Muscle layer of duodenum (tissue), 2 donors: Measurements from ENCODE around the gene IBA57.

Experiments used
- H3K27ac ChIP-seq: one replicate; pipeline ENCODE4 v1.7.0; 2013; ENCODE audit warnings: mild to moderate bottlenecking, low read length
- H3K27me3 ChIP-seq: one replicate; pipeline ENCODE4 v1.7.0; 2013; ENCODE audit warnings: low read depth, mild to moderate bottlenecking, control low read depth, low read length
- H3K36me3 ChIP-seq, 2 donors: one replicate each; pipeline ENCODE4 v1.7.0; 2013; ENCODE audit warnings: low read length in 2 of 2, control low read depth in 1 of 2, mild to moderate bottlenecking in 1 of 2; ENCODE audit not compliant: insufficient read depth in 2 of 2, control insufficient read depth in 1 of 2
- H3K4me1 ChIP-seq, 2 donors: one replicate each; pipeline ENCODE4 v1.7.0; 2013; ENCODE audit warnings: low read length in 2 of 2, mild to moderate bottlenecking in 2 of 2, control low read depth in 1 of 2, moderate library complexity in 1 of 2; ENCODE audit not compliant: insufficient read depth in 2 of 2, control insufficient read depth in 1 of 2
- H3K4me3 ChIP-seq, 2 donors: one replicate each; pipeline ENCODE4 v1.7.0; 2013; ENCODE audit warnings: low read length in 2 of 2, low read depth in 1 of 2, mild to moderate bottlenecking in 1 of 2
- H3K9me3 ChIP-seq, 2 donors: one replicate each; pipeline ENCODE4 v1.7.0; 2013; ENCODE audit warnings: low read length in 2 of 2, control low read depth in 1 of 2, mild to moderate bottlenecking in 1 of 2; ENCODE audit not compliant: control insufficient read depth in 1 of 2
- donor health status: healthy.

Gene IBA57

DNA sequence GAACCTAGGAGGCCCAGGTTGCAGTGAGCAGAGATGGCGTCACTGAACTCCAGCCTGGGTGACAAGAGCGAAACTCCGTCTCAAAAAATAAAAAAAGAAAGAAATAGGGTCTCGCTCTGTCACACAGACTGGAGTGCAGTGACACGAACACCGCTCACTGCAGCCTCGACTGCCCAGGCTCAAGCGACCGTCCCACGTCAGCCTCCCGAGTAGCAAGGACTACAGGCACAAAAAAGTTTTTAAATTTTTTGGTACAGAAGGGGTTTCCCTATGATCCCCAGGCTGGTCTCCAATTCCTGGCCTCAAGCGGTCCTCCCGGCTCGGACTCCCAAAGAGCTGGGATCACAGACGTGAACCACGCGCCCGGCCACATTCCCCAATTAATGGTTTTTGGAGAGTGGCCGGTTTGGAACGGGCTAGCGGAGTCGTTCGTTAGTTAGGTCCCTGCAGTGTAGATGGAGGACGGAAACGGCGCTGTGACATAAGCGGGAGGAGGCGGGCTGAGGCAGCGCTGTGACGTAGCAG lies 26.1 kb upstream of the IBA57 start:
- H3K27ac ChIP-seq, result peak overlapping the region; percentile 83

DNA sequence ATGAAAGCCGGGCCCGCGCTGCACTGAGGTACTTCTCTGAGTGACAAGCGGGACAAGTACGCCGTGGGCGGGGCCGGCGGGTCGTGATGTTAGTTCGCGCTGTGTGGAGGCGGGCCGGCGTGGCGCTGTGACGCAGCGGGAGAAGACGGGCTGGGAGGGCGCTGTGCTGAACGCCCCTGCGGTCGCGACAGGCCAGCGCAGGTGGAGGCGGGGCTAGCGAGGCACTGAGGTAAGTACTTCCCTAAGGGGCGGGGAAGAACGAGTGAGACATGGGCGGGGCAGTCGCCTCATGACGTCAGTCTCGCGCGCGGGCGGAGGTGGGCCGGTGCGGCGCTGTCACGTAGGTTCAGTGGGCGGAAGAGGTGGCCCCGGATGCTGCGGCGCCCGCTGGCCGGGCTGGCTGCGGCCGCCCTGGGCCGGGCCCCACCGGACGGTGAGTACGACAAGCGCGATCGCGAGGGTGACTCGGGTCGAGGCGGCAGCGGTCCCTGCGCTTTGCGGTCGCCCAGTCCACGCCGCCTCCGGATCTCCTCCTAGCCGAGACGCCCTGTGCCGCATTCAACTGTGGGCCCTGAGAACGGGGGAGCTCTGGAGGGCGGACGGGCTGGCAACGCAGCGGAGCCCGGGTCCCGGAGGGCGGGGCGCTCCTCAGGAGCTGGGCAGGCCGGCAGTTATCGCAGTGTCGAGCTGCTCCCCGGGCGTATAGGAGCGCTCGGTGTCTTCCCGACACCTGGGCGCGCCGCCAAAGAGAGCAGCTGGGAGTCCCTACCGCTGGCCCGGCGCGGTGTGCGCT lies 25.5 kb upstream of the IBA57 start, which contains the start of gene GUK1:
GUK1 (plus strand) TSS at position 349 of the 793 bp plus-strand sequence; CDS start at position 373, 24 bp downstream.
- H3K27me3 ChIP-seq, result no peaks in the 10 kb centered on the region
- H3K9me3 ChIP-seq, result no peaks in the 10 kb centered on the region
- peaks cover 0 to 4% of the 10 kb centered on the region in 2 donors for H3K36me3 ChIP-seq
- peak within 1 kb of the TSS; percentile 89 to 92 for H3K4me3 ChIP-seq
- peaks cover 12 to 38% of the 10 kb centered on the region in 2 donors for H3K4me1 ChIP-seq
- H3K27ac ChIP-seq, result peak within 1 kb of the TSS; percentile 92

More for the DNA sequence above, 26.1 kb upstream of the IBA57 start:
- Histone ChIP-seq H3K4me3 (peak overlapping the region; percentile 89 to 92), H3K9me3 (no peaks in the 10 kb centered on the region), H3K27me3 (no peaks in the 10 kb centered on the region), H3K4me1 (peaks cover 12 to 37% of the 10 kb centered on the region in 2 donors), H3K36me3 (peaks cover 0 to 4% of the 10 kb centered on the region in 2 donors)

DNA sequence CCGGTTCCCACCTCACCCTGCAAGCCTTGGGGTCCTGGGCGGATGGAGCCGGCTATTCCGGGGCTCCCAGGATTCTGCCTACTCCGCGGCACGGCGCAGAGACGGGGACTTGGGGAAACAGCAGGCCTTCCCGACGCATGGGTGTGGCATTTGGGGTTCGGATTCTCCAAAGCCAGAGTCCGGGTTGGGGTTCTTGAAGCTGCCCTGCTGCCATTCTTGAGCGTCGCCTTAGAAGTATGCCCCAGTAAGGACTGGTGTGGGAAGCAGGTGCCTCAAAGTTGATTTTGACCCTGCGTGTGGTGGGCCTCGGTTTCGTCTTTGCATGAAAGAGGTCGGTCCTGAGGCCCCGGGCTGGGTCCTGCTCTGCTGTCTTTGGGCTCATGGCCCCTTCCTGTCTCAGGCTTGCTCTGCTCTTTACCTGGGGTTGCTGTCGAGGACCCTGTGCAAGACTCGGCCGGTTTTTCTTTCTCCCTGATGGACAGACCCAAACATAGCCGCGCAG lies 24.8 kb upstream of the IBA57 start:
- Histone ChIP-seq H3K9me3 (no peaks in the 10 kb centered on the region), H3K4me1 (peaks cover 12 to 38% of the 10 kb centered on the region in 2 donors), H3K36me3 (peaks cover 0 to 7% of the 10 kb centered on the region in 2 donors), H3K4me3 (peak overlapping the region; percentile 89 to 92), H3K27me3 (no peaks in the 10 kb centered on the region), H3K27ac (peak overlapping the region; percentile 92)

DNA sequence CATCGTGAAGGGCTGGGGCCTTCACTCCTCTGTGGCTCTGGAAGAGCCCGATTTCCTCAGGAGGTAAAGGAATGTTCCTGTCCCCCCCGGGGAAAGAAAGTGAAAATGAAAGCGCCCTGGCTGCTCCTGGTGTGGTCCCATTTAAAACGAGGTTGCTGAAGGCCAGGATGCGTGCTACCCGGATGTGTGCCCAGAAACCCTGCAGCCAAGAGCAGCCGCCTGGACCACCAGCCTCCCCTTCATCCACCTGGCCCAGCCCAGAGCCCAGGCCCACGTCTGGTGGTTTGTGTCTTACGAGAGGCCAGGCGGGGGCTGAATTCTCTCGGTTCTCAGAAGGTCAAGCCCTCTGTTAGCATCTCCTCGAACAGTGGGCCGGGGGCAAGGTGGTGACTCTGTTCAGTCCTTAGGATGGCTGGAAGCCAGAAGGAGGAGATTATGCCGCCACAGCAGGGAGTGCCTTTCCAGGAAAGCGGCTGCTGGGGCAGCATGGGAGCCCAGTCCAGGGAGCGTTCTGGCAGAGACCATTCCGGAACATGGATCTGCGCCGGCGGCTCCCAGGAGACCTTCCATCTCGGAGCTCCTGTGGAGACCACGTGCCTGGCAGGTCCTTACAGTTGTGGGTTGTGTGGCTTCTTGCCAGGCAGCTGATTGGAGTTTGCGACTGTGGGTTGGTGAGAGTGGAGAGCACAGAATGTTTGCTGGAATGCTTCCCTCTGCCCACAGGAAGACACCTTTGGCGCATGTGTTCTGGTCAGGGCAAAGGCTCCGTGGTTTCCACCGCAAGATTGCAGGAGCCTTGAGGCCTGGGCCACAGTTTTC lies 24.2 kb upstream of the IBA57 start:
- peak overlapping the region; percentile 89 to 92 for H3K4me3 ChIP-seq

DNA sequence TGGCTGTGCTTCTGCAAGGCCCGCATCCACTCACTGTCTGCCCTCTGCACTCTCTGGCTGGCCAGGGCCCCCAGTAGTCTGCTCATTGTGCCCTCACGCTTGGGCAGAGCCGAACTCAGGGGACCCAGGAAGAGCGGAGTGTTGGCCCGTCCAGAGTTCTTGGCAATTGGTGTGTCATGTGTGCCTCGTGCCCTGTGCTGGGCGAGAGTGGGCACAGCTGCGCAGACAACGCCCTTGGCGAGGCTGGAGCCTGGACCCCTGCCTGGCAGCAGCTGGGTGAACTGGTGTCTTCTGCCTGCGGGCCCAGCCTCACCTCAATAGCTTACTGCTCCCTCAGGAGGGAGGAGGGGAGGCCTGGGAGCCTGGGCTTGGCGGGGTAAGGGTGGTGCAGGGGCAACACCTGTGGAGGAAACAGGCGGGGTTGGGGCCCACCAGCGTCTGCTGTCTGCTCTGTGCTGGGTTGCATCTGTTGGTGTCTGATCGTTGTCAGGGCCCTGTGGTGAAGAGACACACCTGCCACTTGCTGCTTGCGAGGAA lies 23.4 kb upstream of the IBA57 start:
- H3K36me3 ChIP-seq, result peaks cover 0 to 20% of the 10 kb centered on the region in 2 donors
- H3K27ac ChIP-seq, result peak overlapping the region; percentile 92
- no peaks in the 10 kb centered on the region for H3K27me3 ChIP-seq
- H3K4me1 ChIP-seq, result peaks cover 12 to 38% of the 10 kb centered on the region in 2 donors
- no peaks in the 10 kb centered on the region for H3K9me3 ChIP-seq
- peak overlapping the region; percentile 89 to 92 for H3K4me3 ChIP-seq

More for the DNA sequence above, 24.2 kb upstream of the IBA57 start:
- Histone ChIP-seq H3K9me3 (no peaks in the 10 kb centered on the region), H3K36me3 (peaks cover 0 to 13% of the 10 kb centered on the region in 2 donors), H3K4me1 (peaks cover 12 to 38% of the 10 kb centered on the region in 2 donors), H3K27ac (peak overlapping the region; percentile 92), H3K27me3 (no peaks in the 10 kb centered on the region)

DNA sequence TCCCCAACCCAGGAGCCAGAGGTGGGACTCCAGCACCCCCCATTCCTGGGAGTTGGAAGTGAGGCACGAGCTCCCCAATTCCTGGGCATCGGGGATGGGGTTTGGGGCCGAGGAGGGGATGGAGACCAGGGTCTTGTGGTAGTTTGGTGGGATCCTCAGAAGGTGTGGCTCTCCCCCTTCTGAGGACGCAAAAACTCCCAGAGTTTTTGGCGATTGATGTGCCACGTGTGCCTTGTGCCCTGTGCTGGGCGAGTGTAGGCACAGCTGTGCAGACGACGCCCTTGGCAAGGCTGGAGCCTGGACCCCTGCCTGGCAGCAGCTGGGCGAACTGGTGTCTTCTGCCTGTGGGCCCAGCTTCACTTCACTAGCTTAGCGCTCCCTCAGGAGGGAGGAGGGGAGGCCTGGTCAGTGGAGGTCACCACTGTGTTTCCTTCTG lies 22.9 kb upstream of the IBA57 start:
- Histone ChIP-seq H3K27me3 (no peaks in the 10 kb centered on the region), H3K36me3 (peaks cover 2 to 20% of the 10 kb centered on the region in 2 donors), H3K4me3 (peak overlapping the region in 1 of 2 donors; percentile 92), H3K27ac (peak overlapping the region; percentile 92), H3K4me1 (peaks cover 12 to 38% of the 10 kb centered on the region in 2 donors), H3K9me3 (no peaks in the 10 kb centered on the region)

DNA sequence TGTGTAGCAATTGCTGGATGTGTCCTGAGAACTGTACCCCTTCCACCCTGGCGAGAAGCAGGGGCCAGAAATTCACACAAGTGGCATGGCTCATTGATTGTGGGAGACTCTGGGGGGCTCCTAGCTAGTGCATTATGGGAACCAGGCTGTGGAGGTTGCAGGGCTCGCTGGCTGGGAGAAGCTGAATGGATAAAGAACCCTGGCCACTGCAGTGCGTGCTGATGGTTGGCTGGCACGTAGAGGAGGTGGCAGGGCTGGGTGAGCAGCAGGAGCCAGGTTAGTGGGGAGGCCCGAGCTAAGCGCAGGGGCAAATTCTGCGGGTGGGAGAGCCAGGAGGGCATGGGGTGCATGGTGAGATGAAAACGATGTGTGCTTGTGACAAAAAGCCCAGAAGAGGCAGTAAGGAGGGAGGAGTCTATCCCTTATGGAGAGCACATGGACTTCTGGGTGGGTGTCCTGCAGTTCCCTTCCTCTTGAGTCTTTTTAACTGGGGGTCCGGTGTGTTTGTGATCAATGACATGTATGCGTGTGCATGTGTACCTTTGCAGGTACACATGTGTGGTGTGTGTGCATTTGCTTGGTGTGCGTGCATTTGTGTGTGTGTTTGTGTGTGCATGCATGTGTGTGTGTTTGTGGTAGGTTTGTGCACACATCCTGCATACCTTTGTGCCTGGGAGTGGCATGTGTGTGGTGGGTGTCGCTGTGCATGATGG lies 22.0 kb upstream of the IBA57 start:
- Histone ChIP-seq H3K27ac (no peak overlapping the region), H3K27me3 (no peaks in the 10 kb centered on the region), H3K4me3 (no peak overlapping the region), H3K9me3 (no peaks in the 10 kb centered on the region), H3K36me3 (peaks cover 4 to 29% of the 10 kb centered on the region in 2 donors), H3K4me1 (peaks cover 12 to 38% of the 10 kb centered on the region in 2 donors)

DNA sequence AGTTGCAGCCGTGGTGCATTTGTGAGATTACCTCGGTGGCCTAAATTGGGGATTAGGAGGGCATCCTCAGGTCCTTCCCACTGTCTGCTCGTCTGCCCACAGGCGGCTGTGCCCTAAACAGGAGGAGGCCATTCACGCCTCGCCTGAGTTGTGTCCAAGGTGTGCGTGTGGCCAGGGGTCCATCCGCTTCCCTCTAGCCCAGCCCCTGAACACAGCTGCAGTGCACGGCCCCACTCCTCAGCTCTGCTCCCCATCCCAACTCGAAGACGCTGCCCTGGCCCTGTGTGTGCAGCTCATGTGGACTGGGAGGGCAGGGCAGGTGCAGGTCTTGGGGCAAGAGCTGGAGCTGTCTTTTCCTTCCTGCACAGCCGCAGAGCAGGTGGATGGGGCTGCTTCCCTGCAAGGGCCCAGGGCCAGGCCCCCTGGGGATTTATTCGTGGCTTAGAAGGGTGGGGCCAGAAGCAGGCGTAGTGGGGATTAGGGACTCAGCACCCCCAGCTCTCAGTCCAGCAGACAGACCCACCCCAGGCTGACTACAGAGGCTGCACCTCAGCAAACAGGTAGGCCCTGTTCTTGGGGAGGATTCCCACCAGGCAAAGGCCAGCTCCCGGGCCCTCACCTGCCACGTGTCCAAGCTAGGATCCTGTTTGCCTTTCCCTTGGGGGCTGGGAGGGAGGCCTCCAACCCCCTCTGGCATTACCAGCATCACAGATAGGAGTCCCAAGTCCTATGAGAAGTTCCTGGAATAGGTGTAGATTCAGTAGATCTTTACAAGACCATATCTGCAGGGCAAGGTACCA lies 21.2 kb upstream of the IBA57 start:
- Histone ChIP-seq H3K27me3 (no peaks in the 10 kb centered on the region), H3K9me3 (no peaks in the 10 kb centered on the region), H3K4me3 (no peak overlapping the region), H3K27ac (no peak overlapping the region), H3K4me1 (peaks cover 12 to 45% of the 10 kb centered on the region in 2 donors), H3K36me3 (peaks cover 4 to 29% of the 10 kb centered on the region in 2 donors)

DNA sequence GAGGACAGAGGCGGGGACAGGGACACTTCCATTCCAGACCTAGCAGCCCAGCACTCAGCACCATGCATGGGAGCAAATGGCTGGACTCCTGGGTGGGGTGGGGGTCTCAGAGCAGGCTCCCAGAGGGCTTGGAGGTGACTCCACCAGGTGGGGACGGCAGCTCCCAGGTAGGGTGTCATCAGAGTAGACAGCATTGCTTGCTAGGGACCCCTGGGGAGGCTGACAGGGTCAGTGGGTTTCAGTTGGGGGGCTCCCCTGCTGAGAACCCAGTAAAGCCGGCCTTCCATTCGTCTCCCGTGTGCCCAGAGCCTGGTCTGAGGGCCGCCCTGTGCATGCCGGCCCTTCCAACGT lies 20.6 kb upstream of the IBA57 start:
- H3K4me1 ChIP-seq, result peaks cover 12 to 51% of the 10 kb centered on the region in 2 donors
- no peaks in the 10 kb centered on the region for H3K27me3 ChIP-seq
- no peak overlapping the region for H3K27ac ChIP-seq
- peaks cover 4 to 29% of the 10 kb centered on the region in 2 donors for H3K36me3 ChIP-seq
- no peak overlapping the region for H3K4me3 ChIP-seq
- no peaks in the 10 kb centered on the region for H3K9me3 ChIP-seq
